NCI-H1930 (cell line): Measurements from ENCODE around the gene MGAT5.

Source experiments
- DNase-seq, 2 experiments: peaks; one replicate each; lab custom pipeline; 2025; lab: John Stamatoyannopoulos, UW

Gene MGAT5

DNA sequence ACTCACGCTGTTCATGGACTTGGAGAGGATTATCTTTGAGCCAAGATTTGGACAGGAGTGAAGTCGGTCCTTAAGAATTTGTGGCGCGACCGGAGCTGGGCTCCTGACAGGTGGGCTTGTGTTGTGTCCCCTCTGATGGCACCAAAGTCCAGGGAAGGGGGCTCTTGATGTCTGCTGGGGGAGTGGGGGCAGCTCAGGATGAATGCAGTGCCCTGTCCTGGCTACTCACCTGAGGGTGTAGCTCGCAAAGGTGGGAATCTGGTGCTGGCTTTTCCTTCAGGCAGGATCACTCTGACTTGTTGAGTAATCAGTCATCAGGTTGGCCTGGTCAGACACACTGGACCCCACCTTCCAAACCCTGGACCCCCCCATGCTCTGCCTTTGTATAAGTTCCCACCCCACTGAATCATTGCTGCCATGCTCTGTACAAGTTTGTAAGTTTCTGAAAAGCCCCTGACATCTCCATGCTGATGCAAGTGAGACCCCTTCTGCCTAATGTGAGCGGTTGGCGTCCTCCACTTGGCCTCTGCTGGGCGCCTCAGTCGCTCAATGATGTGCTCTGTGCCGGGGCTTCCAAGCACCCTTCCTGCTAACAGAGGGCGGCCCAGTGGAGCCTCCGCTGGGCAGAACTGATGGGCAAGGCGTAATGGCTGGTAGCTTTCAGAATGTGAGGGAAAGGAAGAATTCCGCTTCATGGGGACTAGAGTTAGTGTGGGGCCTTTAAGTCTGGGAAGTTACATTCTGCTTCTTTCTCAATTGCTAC, 196.1 kb downstream of the MGAT5 start:
- no peak for DNase-seq

DNA sequence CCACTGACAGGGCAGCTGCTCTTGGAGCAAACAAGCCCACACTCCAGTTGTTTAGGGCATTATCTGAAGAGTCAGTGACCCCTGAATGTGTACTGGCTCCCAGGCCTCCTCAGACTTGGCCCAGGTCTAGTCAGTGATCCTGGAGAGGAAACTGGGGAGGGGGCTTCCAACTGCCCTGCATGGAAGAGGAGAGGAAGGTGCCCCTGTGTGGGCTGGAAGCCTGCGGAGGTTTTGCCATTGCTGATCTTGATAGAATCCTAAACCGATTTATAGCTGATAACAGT, 197.4 kb downstream of the MGAT5 start:
- DNase-seq = no peak

DNA sequence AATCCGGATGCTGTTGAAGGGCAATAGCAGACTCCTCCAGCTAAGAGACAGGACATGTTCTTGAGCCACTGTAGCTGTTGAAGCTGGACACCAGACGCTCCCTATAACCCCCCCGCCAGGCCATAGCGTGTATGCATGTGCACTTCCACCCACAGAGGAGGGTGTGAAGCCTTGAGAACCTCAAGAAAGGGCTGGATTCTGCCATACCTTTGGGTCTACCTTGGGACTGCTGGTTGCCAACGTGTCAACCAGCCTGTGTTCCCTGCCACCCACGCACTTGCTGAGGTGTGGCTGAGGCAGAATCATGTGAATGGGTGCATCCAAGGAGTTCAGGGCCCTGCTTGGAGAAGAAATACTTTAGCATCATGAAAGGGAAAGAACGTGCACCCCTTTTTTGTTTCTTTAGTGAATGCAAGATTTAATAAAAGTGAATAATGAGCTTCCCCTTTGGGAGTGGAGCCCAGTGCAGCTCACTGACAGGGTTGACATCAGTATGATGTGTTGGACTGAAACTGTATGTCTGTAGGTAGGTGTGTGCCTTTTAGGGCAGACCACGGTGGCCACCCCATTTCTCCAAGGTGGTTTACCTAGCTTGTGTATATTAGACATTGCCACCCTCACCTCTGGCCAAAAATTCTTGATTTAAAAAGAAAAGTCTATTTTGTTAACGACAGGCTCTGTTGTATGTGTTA, 198.3 kb downstream of the MGAT5 start:
- no peak for DNase-seq

DNA sequence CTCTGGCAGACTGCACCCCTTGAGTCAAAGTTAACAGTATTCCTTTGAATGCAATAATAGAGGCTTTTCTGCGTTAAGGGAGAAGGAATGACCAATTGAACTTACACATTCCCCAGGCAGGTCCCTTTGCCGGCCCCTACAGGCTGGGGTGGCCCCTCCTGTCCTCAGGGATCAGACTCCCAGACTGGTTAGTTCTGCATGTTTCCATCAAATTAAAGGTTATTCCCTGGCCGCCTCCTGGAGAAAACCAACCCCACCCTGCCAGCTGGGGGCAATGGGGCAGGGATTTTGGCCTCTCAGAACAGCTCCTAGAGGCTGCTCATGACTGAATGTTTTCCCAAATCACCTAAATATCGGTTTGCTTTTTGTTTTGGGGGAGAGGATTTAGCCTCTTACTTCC, 199.6 kb downstream of the MGAT5 start:
- no peak for DNase-seq

DNA sequence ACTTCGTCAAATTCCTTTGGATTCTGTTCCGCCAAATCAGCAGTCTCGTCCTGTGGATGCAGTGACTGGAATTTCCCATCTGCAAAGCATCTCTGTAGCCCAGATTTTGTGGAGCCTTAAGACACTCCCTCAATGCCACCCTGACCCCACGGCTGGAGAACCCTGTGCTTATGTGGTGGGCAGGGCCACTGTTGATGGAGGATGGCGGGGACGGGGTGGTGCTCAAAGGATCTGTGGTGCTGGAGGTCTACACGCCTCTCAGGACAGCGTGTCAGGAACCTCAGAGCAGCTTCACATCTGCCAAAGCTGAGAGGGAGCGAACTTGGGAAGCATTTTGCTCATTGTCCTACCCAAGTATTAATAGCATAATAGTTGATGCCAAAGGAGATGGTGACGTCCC, 200.1 kb downstream of the MGAT5 start:
- no peak for DNase-seq

DNA sequence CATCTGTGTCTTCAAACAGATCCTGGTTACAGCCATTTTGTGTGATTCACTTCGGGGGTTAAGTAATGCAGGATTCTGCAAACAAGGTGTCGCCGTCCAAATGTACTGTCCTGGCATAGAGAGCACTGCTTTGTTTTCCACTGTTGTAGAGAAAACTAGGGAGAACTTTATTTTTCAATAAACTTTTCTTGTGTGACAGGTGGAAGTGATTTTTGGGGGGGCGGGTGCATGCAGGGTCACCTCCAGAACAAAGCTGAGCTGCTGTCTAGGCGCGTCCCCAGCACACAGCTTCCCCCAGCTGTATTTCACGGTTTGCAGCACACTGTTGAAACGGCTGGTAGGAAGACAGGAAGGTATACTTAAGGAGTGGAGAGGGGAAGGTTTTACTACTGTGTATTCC, 200.6 kb downstream of the MGAT5 start:
- no peak for DNase-seq

DNA sequence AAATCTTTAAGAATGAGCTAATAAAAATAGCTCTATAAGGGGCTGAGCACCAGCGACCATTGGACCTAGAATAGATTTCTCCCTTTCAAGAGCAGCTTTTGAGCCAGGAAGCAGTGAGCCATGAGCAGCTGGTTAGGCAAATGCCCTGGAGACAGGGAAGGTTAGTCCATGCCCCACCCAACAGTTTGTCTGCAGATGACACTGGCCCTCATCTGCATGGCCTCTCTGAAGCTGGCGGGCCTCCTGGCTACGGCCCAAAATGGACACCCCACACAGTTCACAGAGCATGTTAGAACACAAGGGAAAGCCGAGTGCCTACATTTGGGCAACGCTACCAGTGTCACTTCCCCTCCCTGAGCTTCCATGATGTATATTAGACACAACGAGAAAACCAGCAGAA, 201.1 kb downstream of the MGAT5 start:
- DNase-seq = no peak

DNA sequence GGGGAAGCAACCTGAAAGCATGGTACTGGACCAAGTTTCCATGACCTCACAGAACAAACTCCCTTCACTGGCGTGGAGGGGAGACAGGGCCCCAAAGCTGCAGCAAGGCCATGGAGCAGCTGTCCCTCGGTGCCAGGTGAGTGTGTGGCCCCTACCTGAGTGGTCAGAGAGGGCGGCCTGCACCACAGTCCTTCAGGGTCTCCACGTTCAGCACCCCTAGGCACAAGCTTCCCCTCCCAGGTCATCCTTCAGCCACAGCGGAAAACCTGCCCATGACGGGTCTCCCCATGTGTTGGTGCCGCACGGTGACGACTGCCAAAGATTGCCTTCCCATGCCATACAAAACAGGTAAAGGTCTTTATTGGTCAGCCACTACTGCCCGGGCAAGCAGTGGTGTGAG, 201.6 kb downstream of the MGAT5 start:
- no peak for DNase-seq

DNA sequence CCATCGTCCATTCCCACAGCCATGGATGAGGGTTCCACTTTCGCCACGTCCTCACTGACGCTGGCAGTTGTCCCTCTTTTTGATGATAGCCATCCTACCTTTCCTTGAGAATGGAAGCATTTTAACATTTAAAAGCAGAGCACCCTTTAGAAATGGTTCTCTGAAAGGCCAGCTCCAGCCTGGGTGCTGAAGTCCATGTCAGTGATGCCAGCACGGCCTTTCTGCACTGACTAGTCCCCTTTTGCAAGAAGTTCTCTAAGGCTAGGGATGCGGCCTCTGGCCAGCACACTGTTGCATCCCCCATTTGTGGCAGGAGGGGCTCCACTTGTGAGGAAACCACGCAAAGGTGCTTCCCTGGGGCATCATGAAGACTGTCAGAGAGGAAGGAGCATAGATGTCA, 203.5 kb downstream of the MGAT5 start:
- no peak for DNase-seq

DNA sequence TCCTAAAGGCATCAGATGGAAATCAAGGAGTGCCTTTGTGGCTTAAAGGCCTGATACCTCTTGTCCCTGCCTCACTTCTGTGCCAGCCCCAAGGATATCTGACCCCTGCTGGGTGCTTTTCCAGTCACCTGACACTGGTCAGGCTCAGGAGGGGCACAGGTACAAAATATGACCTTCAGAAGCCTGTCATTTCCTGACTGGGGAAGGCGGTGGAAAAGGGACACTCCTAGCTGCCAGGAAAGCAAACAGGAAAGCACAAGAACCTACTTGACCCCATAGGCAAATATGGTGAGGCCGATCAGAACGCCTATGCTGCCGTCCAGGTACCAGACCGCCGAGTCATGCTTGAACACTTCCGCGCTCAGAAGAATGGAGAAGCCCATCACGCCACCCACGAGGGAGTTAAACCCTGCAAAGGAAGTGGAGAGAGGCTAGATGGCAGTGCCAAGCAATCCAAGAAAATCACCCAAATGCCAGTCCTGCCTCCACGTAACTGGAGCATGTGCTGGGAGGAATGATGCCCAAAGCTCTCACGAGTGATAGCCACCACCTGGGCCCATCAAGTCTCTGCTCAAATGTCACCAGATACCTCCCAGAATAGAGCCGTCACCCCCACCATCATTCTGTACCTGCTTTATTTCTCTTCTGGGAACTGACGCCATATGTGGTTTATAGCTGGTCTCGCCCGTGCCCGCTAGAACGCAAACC, 204.0 kb downstream of the MGAT5 start:
- DNase-seq = no peak

DNA sequence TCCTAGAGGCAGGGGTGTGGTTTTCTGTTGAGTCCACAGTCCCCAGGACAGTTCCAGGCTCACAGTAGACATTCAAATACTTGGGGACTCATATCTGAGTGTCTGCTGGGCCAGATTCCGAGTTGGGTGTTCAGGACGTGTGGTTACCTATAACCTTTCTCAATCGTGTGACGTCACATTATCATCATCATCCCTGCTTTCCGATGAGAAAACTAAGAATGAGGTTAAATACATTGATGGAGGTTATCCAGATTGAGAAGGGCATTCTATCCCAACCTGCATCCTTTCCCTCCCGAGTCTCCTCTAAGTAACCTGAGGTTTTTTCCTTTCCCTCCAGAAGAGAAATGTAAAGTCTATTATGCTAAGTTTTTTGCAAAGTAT, 204.6 kb downstream of the MGAT5 start:
- no peak for DNase-seq

DNA sequence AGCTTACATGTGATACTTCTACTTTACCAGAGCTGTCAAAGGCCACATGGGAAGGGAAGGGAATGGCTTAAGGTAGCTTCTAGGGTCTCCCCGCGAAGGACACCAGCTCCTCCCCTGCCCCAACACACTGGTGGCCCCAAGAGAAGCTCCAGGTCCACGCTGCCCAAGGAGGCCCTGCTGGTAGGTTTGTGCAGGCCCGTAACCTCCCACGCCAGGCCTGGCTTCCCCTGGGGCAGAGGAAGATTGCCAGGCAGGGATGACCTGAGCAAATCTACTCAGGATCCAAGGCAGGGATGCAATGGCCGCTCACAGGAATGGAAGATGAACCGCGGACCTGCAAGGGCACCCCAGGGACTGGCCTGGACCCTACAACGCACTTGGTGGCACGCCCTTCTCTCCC, 205.1 kb downstream of the MGAT5 start:
- DNase-seq = no peak

DNA sequence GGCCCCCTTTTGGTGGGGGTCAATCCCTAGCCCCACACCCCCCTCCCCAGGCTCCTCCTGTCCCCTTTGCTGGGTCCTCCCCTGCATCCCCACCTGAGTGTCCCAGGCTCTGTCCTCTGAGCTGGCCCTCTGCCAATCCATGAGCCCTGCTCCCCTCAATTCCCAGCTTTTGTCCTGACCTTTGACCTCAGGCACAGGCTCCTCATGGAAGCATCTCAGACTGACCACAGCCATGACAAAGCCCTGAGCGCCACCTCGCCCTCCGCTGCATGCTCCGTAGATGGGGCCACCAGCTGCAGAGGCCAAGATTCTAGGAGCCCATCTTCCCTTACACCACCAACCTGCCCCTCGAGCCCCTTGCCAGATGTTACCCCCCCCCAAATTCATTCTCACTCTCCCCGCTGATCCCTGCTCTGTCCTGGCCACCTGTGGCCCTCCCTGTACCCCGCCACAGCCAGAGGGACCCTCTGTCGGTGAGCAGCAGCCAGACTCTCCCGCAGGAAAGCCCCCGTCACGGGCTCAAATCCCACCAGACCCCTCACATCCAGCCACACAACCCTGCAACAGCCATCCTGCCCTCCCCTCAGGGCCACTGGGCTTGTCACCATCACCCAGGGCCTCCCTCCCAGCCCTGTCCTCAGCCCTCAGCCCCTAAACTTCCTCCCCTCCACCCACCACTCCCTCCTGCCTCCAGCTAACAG, 206.0 kb downstream of the MGAT5 start:
- DNase-seq = no peak

DNA sequence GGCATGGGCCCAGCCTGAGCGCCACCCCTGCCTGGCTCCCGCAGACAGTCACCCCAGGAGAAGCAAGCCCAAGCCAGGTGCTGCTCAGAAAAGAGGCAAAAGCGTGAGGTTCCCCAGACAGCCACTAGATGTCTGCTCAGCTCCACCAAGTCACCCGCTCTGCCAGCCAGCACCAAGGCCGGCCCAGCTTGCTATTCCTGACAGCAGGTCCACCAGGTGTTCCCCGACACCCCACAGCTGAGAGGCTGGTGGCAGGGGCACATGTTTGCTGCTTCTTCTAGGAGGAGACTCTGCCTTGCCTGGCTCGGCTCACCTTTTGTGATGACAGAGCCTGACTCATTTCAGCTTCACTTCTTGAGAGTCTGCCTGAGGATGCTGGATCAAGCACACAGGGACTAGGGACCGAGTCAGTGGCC, 206.7 kb downstream of the MGAT5 start:
- DNase-seq = peak; percentile 6 to 20

DNA sequence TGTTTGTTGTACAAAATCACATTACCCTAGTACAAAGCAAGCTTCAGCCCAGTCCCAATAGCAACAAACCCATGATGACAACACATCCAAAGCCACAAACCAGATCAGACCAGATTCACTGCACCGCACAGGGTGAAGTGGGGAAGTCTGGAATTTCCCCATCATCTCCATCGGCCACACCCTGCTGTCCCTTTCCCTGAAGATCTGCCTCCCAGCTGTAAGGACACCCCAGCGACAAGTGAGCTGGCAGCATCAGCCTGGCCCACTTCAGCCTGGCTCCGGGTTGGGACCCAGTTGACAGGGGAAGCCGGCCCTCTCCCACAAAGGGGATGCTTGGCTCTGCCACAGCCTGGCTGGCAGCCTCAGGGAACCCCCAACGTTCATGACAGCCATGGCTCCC, 207.6 kb downstream of the MGAT5 start:
- no peak for DNase-seq

DNA sequence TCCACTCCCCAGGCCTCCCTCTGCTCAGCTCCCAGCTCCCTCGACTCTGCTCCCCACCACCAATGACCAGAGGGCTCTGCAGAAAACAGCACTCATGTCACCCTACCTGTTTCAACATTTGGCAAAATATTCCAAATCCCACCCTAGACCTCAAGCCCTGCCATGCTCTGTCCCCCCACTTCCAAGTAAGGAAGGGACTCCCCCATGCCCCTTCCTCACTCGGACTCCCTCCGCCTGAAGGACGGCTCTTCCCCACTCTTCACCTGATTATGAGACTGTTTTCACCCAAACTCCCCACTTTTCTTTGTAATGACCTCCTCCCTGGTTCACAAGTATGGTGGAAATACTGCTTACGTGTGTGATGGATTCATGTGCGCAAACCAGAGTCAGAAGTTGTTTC, 208.4 kb downstream of the MGAT5 start:
- no peak for DNase-seq

DNA sequence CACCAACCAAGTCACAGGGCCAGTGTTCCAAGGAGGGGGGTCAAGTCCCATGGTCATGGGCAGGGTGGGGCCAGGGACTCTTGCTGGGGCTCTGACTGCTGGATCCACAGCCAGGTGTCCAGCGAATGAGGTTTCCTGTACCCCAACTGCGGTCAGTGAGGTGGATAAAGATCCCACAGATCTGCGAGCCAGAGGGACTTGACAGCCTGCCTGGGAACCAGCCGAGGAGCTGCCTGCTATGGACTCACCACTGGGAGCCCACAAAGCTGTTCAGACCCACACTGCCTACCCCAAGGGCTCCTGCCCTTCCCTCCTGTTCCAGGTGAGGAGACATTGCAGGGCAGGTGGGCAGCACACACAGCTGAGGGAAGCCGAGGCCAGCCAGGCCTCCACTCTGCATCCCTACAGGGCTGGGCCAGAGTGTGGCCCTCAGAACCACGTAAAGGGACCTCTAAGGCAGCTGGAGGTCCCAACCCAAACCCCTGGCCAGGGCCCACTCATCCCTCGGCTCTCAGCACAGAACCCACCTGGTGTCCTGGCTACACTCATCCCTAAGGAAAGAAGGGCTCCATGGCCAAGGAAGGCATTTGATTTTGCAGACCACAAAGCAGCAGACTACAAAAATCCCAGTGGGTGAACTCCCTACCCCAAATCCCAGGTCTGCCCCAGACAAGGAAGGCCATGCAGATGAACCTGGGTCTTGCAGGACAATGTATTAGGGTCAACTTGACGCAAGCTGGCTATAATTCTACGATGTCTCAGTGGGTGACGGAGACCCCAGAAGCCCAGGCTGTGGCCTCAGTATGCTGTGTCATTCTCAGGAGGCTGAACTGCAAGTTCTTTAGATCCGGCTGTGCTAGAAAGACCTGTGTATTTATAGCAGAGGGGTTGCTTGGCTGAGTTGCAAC, 209.2 kb downstream of the MGAT5 start:
- no peak for DNase-seq

DNA sequence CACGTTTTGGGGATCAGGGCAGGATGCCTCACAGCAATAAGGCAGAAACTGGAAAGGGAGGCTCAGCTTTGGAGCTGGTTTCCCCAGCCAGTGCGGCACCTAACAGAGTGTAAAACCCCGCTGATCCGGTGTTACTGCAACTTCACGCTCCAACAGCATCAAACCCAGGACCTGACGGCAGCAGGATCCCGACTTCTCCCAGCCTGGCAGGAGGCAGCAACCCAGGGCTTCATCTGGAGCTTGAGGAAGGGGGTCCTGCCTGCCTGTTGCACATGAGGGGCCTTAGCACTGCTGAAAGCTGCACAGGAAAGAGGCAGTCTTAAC, 209.8 kb downstream of the MGAT5 start:
- DNase-seq = no peak

DNA sequence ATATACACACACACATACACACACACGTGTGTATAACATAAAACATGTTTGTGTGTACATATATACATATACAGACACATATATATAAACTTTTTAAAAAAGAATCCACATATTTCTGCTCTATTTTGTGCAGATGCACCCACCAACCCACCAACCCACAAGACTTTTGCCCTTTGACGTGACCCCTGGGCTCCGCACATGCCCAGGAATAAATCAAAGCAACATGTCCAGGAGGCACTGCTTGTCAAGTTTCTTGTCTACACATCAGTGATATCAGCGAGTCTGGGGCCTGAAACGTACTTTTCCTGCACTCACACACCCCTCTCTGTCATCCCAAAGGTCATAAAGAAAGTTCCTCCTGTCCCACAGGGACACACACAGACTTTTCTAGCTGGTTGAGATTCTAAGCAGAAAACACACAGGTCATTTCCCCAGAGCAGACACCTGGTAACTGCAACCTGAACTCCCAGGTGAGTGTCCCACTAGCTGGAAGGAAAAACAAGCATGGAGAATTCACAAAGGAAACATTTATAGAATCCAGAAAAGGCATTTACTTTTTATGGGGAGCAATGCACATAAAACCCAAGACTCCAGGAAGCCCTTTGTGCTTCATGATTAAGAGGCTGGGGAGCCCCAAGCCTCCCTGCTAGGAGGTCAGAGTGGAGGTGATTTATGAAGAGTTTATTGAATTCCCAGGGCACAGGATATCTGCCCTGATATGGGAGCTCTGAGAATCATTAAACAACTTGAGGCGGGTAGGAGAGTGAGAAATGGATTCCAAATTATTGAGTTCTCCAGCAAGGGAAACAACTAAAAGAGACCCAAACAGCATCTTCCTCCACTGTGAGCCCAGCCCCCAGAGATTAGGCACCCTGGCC, 211.6 kb downstream of the MGAT5 start:
- no peak for DNase-seq

DNA sequence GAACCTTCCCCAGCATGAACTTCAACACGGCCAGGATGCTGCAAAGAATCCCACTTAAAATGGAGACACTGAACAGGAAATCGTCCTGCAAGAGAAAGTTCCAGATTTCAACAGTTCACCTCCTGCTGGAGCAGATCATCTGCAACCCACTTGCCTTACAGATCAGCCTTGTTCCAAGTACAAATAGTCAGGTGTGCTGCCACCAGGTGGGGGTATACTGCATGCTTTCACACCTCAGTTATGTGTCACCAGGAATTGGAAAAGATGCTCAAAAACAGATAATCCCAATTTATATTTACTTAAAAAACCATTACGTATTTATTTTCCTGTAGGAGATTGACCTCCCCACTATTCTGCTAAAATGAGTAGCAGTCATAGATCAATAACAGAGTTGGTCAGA, 212.3 kb downstream of the MGAT5 start:
- DNase-seq = peak; percentile 13 to 40

DNA sequence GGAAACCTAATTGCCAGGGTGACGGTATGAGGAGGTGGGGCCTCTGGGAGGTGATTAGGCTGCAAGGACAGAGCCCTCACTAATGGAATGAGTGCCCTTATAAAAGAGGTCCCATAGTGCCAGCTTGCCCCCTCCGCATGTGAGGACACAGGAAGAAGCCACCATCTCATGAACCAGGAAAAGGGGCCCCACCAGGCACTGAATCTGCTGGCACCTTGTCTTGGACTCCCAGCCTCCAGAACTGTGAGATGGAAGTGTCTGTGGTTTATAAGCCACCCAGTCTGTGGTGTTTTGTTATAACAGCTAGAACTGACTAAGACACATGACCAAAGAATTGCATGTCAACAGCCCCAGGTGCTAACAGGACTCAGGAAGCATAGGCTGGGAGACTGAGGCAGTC, 214.3 kb downstream of the MGAT5 start:
- DNase-seq = no peak
